Measurements from ENCODE around the gene GOLGA6L2. TPM values are rescaled to one million over a fixed set of nuclear protein-coding genes. Genes with fewer than 3 reads are reported as not detected.

The GOLGA6L2 gene
- total RNA-seq = not detected in 2 replicates

DNA sequence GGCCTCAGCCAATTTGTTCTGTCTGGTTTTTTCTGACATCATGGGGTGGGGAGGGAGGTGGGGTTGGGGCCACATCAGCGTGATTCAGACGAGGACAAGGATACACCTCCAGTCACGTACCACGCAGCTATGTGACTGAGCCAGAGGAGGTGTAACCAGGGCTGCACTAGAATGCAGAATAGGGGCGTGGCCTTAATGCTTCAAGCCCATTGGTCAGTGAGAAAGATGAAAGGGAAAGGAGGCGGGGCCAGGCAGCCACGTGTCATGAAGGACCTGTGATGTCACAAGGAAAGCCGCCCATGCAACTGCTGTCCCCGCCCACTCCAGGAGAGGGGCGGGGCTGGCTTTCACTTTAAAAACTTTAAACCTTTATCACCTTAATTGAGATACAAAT, at the start of gene GOLGA6L2:
GOLGA6L2 (minus strand) TSS at position 137 of the 394 bp plus-strand sequence; CDS start at position 75, 62 bp downstream.

Other genes with a start within 250 kb of the GOLGA6L2 start
- not detected in 2 replicates for gene GOLGA6L26, start 113.0 kb downstream of the GOLGA6L2 start, total RNA-seq
- gene GOLGA8S, start 92.5 kb downstream of the GOLGA6L2 start, total RNA-seq = under 0.01 and 0.09 TPM in 2 replicates
- gene MKRN3, start 118.4 kb upstream of the GOLGA6L2 start, total RNA-seq = 1.2 TPM in 1 of 2 replicates, not detected in the other
- gene MAGEL2, start 200.6 kb upstream of the GOLGA6L2 start, total RNA-seq = 0.09 TPM in 1 of 2 replicates, not detected in the other
- 15.2 and 22.9 TPM in 2 replicates for gene NDN, start 240.1 kb upstream of the GOLGA6L2 start, total RNA-seq

Measured in endothelial cell of coronary artery (primary cell).